Activated effector memory CD4-positive, alpha-beta T cell treated with Interleukin-2 at 50 U/mL for 16 hours (primary cell): ENCODE data around the gene DPP7.

Source experiments
- DNase-seq: peaks from one replicate; pipeline ENCODE4 v3.0.0-alpha.2; 2020

Gene DPP7

DNA sequence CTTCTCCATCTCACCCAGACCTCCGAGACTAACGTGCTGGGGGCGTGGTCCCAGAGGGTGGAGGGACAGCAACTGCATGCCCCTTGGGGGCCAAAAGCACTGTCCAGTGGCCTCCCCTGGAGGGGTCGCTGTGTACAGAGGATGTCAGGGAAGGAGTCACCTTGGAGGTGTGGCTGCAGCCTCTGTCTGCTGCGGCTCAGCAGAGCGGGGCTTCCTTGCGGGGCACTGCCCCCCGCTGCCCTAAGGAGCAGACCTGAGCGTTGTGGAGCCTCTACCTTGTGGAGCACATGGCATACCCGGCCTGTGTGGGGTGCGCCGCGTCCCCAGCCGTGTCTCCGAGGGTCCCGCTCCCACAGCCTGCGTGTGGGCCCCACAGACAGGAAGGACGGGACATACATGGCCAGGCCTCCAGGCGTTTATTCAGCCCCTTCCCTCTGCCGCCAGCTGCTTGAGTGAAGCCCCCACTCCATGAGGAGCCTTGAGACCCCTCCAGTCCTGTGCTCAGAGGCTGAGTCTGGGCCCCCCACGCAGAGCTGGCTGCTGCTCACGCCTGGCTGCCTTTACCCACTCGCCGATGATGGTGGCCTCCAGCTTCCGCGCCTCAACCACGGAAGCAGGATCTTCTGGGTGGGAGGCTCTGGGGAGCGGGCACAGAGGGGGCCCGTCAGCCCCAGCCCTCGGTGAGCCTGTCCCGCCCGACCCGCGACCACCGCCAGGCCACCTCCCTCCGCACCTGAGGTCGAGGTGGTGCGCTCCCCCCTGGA lies 4.2 kb downstream of the DPP7 start:
- no peak for DNase-seq

DNA sequence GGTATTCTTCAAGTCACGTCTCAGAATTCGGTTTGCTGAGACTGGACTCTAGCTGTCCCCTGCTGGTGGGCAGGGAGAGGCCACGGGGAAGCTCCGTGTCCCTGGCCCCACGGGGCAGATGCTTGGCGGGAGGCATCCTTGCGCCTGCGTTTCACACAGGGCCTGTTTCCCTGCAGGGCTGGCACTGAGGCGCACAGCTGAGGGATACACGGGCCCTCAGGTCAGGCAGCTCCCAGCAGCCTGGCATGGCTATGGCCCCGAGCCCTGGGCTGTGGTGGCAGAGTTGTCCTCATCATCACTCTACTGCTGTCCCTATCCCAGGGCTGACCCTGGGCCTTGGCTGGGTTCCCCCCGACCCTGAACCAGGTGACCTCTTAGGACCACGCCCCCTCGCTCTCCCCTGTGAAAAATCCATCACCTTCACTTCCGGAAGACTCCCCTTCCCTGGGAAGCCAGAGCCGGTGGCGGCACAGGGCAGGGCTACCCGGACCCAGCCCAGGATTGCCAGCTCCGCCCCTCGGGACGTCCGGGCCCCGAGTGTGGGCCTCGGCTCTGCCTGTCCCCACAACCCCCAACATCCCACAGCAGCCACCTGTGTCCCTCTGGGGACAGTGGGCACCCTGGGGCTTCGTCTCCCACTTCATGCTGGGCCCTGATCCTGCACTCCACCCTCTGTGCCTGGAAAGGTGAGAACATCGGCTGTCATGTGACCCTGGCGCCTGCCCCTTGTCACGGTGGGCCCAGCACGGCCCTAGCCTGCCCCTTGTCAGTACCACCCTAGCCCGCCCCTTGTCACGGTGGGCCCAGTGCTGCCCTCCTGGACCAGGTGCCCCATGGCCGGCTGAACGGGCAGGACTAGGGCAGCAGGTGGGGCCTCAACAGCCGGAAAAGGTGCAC lies 5.0 kb downstream of the DPP7 start:
- no peak for DNase-seq

DNA sequence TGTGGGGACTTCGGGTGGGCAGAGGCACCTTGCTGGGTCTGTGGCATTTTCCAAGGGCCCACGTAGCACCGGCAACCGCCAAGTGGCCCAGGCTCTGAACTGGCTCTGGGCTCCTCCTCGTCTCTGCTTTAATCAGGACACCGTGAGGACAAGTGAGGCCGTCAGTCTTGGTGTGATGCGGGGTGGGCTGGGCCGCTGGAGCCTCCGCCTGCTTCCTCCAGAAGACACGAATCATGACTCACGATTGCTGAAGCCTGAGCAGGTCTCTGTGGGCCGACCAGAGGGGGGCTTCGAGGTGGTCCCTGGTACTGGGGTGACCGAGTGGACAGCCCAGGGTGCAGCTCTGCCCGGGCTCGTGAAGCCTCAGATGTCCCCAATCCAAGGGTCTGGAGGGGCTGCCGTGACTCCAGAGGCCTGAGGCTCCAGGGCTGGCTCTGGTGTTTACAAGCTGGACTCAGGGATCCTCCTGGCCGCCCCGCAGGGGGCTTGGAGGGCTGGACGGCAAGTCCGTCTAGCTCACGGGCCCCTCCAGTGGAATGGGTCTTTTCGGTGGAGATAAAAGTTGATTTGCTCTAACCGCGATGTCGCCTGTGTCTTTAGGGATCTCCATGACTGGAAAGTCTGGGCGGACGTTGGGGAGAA lies 5.8 kb downstream of the DPP7 start:
- no peak for DNase-seq

DNA sequence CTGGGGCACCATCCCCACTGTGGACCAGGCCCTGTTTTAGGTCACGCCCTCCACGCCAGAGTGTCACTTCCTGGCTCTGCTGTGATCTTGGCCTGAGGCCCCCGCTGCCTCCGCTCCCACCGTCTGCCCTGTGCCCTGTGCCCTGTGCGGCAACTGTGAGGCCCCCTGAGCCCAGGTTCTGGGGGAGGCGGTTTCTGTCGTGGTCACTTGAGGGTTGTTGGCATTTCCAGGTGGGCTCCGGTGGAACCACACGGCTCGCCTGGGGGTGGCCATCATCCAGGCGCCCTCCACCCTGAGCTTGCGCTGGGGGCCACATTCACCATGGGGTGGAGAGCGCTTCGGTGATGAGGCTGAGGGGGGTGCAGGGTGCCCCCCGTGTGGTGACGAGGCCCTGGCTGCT lies 6.6 kb downstream of the DPP7 start:
- no peak for DNase-seq

DNA sequence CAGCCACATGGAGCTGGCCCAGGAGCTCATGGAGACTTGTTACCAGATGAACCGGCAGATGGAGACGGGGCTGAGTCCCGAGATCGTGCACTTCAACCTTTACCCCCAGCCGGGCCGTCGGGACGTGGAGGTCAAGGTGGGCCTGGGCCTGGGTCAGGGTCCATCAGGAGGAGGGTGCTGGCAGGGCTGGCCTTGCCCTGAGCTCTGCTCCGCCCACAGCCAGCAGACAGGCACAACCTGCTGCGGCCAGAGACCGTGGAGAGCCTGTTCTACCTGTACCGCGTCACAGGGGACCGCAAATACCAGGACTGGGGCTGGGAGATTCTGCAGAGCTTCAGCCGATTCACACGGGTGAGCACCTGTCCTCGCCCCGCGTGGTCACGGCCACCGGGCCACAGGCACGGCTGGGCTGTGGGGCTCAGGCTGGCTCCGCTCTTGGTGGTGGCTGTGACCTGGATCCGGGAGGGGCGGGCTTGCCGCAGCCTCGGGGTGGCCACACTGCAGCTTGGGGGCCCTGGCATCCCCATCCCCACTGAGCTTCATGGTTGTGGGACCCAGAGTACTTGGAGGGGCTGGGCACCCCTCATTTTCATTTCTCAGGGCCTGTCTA lies 7.1 kb downstream of the DPP7 start:
- DNase-seq, result no peak

DNA sequence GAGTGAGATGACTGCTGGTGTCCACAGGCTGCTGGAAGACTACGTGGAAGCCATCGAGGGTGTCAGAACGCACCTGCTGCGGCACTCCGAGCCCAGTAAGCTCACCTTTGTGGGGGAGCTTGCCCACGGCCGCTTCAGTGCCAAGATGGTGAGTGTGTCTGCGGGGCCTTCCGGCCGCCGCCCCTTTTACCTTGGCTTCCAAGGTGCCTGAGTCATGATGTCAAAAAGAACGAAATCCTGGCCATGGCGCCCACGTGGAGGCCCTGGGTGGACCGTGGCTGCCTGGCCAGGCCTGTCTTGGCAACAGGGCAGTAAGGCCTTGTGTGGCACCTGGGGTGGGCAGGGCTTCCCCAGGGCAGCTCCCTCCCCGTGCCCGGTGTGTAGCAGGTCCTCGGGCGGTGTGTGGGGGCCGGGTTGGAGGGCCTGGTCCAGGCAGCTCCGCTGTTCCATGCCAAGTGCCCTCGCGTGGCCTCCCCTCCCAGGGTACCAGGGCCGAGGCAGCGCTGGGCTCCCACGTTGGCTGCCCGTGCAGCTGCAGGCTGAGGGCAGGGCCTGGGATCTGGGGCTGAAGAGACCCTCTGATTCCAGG lies 7.8 kb downstream of the DPP7 start:
- no peak for DNase-seq

DNA sequence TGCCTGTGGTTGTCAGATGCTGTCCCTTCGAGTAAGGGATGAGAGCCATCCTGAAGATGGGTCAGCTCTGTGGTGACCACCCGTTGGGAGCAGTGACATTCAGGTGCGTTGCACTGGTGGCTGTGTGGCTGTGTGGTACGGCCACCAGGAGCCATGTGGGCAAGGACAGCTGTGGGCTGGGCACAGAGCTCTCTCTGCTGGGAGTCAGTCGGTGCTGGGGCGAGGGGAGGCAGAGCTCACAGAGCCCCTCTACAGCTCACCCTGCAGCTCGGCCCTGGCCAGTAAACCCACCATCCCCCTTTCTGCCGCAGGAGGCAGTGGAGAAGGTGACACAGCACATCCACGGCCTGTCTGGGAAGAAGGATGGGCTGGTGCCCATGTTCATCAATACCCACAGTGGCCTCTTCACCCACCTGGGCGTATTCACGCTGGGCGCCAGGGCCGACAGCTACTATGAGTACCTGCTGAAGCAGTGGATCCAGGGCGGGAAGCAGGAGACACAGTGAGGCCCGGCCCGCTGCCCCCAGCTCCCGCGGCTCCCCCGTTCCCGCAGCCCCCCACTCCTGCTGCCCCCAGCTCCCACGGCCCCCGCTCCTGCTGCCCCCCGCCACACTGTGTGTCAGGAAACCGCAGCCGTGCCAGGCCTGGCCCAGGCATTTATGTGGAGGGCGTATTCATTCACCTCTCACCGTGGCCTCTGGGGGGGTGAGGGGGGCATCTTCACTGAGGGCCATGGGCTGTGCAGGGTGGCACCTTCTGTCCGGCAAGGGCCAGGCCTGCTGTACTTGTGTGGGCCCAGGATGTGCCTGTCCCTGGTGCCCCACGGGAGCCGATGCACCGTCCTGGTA lies 8.5 kb downstream of the DPP7 start:
- DNase-seq, result no peak

DNA sequence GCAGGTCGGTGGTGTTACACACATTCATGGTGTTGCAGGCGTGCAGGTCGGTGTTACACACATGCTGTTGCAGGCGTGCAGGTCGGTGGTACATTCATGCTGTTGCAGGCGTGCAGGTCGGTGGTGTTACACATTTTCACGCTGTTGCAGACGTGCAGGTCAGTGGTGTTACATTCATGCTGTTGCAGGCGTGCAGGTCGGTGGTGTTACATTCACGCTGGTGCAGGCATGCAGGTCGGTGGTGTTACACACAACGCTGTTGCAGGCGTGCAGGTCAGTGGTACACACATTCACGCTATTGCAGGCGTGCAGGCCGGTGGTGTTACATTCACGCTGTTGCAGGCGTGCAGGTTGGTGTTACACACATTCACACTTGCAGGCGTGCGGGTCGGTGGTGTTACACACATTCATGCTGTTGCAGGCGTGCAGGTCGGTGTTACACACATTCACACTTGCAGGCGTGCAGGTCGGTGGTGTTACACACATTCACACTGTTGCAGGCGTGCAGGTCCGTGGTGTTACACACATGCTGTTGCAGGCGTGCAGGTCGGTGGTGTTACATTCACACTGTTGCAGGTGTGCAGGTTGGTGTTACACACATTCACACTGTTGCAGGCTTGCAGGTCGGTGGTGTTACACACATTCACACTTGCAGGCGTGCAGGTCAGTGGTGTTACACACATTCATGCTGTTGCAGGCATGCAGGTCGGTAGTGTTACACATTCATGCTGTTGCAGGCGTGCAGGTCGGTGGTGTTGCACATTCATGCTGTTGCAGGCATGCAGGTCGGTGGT lies 11.1 kb downstream of the DPP7 start:
- no peak for DNase-seq

DNA sequence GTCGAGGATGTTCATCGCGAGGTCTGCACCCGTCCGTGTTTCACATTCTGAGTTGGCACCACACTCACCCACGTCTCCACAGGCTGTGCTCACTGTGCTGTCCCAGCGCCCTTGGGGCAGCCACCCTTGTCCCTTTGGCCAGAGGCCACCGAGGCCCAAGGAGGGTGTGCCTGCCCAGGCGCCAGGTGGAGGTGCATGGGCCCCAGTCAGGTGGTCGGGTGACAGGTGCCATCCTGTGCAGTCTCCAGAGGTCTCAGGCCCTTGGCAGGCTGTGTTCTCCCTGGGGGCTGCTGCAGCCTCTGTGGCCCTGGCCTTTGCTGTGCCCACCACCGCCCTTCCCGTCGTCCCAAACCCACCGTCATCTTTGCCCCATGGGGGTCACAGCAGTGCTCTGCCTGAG lies 15.3 kb downstream of the DPP7 start:
- no peak for DNase-seq

DNA sequence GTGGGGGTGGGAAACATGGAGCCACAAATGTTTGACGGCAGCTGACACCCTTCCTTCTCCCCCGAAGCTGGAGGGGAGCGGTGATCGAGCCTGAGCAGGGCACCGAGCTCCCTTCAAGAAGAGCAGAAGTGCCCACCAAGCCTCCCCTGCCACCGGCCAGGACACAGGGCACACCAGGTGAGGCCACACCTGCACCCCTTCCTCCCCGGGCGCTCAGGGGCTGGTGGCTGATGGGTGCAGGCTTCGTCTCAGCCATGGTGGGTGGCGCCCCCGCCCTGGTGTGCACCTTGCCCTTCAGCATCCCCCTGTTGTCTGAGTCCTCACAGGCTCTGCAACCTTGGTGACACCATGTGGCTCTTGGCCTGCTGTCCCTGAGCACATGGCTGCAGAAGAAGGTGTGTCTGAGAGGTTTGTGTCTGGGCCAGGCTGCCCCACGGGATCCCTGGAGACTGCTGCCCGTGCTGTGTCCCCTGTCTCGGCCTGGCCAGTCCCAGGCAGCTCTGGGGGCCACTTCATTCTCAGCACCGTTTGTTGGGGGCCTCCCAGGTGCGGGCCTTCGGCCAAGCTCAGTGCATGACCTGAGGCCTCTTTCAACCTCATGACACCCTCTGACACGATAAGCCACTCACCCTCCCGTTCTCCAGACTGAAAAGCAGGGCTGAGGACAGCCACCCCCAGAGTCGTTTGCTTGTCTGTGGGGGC lies 16.6 kb downstream of the DPP7 start:
- no peak for DNase-seq

DNA sequence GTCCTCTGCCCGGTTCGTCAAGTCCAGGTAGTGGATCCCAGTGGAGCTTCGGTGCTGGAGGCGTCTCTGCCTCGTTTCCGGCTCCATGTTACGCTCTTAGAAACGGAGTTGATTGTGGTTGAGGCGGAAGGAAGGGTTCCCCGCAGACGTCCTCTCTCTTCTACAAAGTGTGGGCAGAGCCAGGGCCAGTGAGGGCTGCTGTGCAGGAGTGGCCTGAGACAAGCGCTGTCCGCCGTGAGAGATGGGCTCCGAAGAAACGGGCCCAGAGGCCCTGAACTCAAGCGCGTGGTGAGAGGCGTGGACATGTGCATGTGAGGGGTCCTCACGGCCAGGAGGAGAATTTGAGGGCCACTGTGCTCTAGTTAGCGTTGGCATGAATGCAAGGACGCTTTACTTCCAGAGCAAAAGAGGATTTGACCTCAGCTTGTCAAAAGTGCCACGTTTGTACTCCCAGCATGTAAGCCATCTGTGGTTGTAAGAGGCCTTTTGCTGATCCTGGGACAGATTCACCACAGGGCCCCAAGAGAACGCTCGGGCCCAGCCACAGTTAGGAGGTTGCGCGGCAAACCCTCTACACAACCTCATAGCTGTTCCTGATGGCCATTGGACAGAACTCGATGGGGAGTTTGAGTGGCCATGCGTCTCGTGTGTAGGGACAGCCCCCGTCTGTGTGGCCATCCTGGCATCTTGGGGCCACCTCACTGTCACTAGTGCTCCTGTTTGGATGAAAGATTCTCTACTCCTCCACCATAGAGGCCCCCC lies 17.6 kb downstream of the DPP7 start:
- DNase-seq, result no peak

DNA sequence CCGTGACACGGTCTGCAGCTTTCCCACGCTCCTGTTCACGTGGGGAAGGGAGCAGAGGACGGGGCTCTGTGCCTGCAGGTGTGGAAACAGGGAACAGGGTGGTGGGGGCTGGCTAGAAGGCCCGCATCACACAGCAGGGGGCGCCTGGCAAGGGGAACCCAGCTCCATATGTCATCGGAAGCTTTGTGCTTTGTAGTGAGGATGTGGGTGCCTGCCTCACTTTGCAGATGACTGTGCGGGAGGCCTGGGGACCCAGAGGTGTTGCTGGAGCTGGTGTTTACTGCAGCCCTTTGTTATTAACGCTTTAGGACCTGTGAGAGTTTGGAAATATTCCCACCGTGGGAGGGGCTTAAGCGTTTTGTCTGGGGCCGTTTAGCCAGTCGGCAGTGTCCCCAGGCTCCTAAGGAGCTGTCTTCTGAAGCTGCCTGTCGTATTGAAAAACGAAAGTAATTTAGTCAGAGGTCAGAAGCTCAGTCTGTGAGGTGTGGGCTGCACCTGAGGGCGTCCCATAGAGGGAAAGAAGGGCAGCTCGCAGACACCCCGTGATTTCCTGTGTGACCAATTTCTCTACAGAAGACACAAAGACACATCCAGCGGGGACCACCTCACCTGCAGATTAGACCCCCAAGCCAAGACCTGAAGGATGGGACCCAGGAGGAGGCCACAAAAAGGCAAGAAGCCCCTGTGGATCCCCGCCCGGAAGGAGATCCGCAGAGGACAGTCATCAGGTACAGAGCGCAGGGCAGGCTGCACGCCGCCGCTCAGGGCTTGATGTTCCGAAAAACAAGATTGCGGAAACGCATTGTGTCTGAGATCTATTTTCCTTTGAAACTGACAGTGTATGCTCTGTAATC lies 18.6 kb downstream of the DPP7 start:
- peak; percentile 80 for DNase-seq

DNA sequence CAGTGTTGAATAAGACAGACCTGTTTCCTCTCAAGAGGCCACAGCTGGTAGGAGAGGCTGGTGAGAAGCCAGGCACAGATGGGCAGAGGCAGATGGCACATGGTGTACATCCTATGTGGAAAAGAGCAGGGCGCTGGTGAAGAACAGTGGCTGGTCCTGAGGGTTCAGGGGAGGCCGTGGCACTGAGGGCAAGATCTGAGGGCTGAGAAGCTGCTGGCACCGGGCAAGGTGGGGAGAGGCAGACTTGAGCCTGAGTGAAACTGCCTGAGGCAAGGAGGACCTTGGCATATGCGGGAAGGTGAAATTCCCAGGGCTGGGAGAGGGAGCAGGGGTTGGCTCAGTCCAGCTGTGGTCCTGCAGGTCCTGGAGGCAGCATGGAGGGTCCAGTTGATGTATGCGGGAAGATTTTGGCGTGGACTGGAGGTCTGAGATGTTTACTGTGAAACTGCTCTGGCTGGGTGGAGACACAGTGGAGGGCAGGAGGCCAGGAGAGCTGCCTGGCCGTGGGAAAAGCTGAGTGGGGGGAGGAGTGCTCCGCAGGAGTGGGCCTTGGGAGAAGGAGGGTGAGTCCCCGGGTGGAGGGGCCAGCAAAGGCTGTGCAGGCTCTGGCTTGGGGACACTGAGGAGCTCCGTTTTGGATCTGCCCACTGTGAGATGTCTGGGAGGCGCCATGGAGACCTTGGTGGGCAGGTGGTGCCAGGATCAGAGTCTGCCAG lies 25.1 kb downstream of the DPP7 start:
- no peak for DNase-seq

DNA sequence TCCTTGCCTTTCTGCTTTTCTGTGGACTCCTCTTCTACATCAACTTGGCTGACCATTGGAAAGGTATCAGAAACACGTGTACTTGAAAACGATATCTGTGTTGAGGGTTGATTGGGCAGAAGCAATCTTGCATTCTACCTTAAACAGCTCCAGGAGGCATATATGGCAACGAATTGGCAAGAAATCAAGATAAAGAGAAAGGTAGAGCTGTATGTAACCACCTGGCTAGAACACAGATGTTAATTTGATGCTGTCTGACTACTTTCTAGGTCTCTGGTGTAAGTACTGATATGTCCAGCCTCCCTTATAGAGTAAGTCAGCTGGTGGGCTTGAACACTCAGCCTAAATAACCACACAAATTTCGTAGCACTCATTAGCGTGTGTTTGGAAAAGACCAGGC lies 26.4 kb downstream of the DPP7 start:
- DNase-seq, result no peak

DNA sequence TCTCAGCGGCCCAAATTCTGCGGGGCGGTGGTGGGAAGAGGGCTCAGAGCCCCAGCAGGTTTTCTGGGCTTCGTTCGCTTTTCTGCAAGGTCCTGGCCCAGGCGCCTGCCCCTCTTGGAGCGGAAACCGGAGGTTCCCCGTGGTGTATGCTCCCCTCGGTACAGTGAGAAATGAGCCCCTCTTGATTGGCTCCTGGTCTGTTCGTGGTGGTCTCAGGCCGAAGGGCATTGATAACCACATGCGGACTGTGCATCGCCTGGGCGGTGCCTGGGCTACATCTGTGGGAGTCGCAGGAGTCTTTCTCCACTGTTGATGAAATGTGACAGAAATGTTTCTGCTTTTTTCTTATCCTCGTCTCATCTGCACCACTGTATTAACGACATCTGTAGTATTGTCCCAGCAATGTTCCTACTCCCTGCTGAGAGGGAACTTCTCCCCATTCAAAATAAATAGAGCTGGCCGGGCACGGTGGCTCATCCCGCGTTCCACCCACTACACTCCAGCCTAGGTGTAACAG lies 27.1 kb downstream of the DPP7 start:
- no peak for DNase-seq

DNA sequence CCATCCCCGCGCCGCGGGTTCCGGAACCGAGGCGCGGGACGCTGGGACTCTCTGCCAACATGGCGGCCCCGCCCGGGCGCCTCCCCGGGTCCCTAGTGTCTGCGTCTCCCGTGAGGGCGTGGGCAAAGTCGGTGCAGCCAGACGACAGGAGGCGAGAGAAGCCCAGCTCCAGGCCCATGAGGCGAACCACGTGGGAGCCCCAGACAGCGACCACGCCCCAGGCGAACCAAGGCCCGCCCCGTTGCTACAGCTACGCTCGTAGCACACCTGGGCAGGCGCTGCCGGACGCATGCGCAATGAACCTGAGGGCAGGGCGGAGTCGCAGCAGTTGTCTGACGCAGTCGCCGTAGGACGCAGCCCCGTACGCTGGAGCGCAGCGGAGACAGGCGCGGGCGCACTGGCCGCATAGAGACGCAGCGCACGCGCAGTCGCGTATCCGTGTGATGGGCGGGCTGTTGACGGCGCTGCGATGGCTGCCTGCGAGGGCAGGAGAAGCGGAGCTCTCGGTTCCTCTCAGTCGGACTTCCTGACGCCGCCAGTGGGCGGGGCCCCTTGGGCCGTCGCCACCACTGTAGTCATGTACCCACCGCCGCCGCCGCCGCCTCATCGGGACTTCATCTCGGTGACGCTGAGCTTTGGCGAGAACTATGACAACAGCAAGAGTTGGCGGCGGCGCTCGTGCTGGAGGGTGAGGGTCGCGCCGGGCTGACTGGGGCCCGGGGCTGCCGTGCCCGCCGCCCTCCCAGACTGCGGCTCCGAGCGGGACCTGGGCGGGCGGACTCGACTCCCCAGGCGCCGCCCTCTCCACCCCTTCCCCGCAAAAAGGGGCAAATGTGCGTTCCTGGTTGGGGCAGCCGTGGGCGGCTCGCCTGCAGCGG lies 27.8 kb downstream of the DPP7 start, which contains the start of gene MAN1B1:
Gene MAN1B1 (plus strand): TSS at position 455 of the 878 bp plus-strand sequence. CDS start 15 bp downstream, at position 470.
- DNase-seq, result peak; percentile 99
